Body of pancreas (tissue), 4 donors: ENCODE measurements around the gene GALNT2. TPM values are rescaled to one million over a fixed set of nuclear protein-coding genes. Genes with fewer than 3 reads are reported as not detected.

Source experiments
- ATAC-seq: fragments of 150-250 bp; one replicate; pipeline ENCODE4 v1.9.1; 2016
- DNase-seq, 4 donors: peaks; one replicate each; pipeline ENCODE4 v3.0.0-alpha.2; 2019
- H3K27ac ChIP-seq, 4 donors: fragments of 200-600 bp; sonication (generic); 1 replicate in 3 of 4; 2 replicates in 1 of 4; pipeline versions ENCODE4 v1.5.1 to v1.6.1; 2016 to 2019; ENCODE audit warnings: mild to moderate bottlenecking in 1 of 4, mixed read lengths in 1 of 4, moderate library complexity in 1 of 4
- H3K27me3 ChIP-seq, 2 donors: fragments of 200-600 bp; sonication (generic); one replicate each; pipeline ENCODE4 v1.6.0; 2016; ENCODE audit warnings: mild to moderate bottlenecking in 1 of 2
- H3K36me3 ChIP-seq, 2 donors: fragments of 200-600 bp; sonication (generic); replicated peaks in 1 of 2; 2 replicates each; pipeline ENCODE4 v1.5.1; 2016; ENCODE audit warnings: low read depth in 2 of 2; ENCODE audit not compliant: insufficient read depth in 1 of 2
- H3K4me1 ChIP-seq: fragments of 200-600 bp; sonication (generic); one replicate; pipeline ENCODE4 v1.6.0; 2016
- H3K4me3 ChIP-seq, 2 donors: fragments of 200-600 bp; sonication (generic); 1 replicate in 1 of 2; 2 replicates in 1 of 2; pipeline ENCODE4 v1.5.1; 2016 to 2019
- H3K9me3 ChIP-seq, 3 donors: fragments of 200-600 bp; sonication (generic); 1 replicate in 2 of 3; 2 replicates in 1 of 3; pipeline ENCODE4 v1.5.1; 2016
- POLR2A ChIP-seq, 3 donors: fragments of 450-650 bp; IDR thresholded peaks; one replicate each; pipeline ENCODE4 v1.6.1; 2016; ENCODE audit warnings: antibody characterized with exemption in 3 of 3, mild to moderate bottlenecking in 2 of 3
- WGBS, 2 donors: methylation state at CpG; one replicate each; pipeline ENCODE4 v1.1.5; 2017; 5-methylcytosine and 5-hydroxymethylcytosine counted together
- intact Hi-C: fragments of 100-400 bp; cut with DNase I; formaldehyde crosslinking; loops from one replicate; pipeline ENCODE4 v1.15.1; 2023
- total RNA-seq, 2 donors: library from RNA; depleted of rRNA; stranded (reverse); fragments of >200 nt; gene quantifications; one replicate each; pipeline ENCODE4 v1.1.0, GENCODE V29; 2016
- TF ChIP-seq, protein P1 (sequence below), 7 experiments: fragments of 450-650 bp in 4 of 7; fragments of 200-600 bp in 3 of 7; sonication (generic) in 3 of 7; IDR thresholded peaks; one replicate each; pipeline ENCODE4 v1.5.1; 2016 to 2019; ENCODE audit warnings: antibody characterized with exemption in 7 of 7

Gene GALNT2
- total RNA-seq, 2 donors from 2014 or later = 45.9 to 68.6 TPM

DNA sequence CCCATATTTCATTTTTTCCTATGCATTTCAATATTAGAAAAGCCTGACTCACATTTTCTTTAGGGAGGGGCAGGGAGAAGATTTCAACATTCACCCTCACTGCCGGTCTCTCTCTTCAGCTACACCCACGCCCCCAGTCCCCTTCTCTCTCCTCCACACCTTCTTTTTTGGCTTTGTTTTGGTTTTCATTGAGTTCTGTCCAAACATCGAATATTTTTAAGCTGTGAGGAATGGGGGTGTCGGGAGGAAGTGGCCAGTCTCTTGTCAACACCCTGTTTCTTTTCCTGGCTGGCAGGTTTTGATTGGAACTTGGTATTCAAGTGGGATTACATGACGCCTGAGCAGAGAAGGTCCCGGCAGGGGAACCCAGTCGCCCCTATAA is 181.8 kb downstream of the GALNT2 start:
- H3K36me3 ChIP-seq = peaks cover 8 to 23% of the 10 kb centered on the region in 2 donors
- no peaks in the 10 kb centered on the region for H3K9me3 ChIP-seq
- intact Hi-C loops = no loop called here
- no peaks in the 10 kb centered on the region for H3K4me1 ChIP-seq
- 72 to 80% methylated on average over 4 to 7 of the region's 7 CpGs for WGBS, 2 donors
- DNase-seq (no peak), ATAC-seq (no peak)
- H3K27ac ChIP-seq = no peak overlapping the region
- TF ChIP-seq POLR2A (IDR thresholded peaks at IDR 0.05) = no peak
- TF ChIP-seq, protein P1, sequence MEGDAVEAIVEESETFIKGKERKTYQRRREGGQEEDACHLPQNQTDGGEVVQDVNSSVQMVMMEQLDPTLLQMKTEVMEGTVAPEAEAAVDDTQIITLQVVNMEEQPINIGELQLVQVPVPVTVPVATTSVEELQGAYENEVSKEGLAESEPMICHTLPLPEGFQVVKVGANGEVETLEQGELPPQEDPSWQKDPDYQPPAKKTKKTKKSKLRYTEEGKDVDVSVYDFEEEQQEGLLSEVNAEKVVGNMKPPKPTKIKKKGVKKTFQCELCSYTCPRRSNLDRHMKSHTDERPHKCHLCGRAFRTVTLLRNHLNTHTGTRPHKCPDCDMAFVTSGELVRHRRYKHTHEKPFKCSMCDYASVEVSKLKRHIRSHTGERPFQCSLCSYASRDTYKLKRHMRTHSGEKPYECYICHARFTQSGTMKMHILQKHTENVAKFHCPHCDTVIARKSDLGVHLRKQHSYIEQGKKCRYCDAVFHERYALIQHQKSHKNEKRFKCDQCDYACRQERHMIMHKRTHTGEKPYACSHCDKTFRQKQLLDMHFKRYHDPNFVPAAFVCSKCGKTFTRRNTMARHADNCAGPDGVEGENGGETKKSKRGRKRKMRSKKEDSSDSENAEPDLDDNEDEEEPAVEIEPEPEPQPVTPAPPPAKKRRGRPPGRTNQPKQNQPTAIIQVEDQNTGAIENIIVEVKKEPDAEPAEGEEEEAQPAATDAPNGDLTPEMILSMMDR (IDR thresholded peaks at IDR 0.05) = no peak
- H3K4me3 ChIP-seq = no peak overlapping the region
- H3K27me3 ChIP-seq = no peaks in the 10 kb centered on the region

DNA sequence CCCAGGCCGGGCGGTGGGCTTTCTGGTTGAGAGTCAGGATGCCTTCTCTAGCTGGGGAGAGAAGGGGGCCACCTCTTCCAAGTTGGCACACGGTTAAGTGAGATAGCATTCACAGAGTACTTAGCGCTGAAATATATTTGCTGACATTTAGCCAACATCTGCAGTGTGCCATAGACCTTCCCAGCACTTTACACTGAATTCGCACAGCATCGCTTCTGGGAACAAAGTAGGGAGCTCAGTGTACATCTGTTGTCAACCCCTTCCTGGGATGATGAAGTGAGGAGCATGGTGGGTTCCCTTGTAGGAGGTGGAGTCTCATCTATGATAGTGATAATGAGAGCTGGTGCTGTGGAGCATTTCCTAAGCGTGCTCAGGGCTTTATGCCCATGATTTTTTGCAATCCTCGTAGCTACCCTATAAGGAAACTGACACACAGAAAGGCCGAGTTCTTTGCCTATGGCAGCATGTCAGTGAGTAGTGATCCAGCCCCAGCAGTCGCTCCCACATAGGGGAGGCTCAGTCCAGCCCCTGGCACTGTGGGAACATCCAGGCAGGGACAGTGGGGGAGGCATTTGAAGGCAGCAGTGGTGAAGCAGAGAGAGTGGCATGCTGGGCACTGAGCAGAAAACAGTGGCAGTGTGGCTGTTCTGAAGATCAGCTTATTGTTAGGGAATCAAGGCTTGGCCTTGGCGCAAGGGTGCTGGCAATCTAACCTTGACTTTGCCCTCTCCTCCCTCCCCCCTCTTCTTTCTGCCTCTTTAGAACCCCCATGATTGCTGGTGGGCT is 182.8 kb downstream of the GALNT2 start:
- no peak overlapping the region for H3K4me3 ChIP-seq
- no peak for TF ChIP-seq POLR2A (IDR thresholded peaks at IDR 0.05)
- TF ChIP-seq, protein P1 (IDR thresholded peaks at IDR 0.05) = no peak
- peak overlapping the region in 1 of 4 donors; percentile 39 for H3K27ac ChIP-seq
- no peaks in the 10 kb centered on the region for H3K9me3 ChIP-seq
- 77 to 79% methylated on average over 9 to 11 of the region's 11 CpGs for whole genome bisulfite sequencing, 2 donors
- H3K27me3 ChIP-seq = no peaks in the 10 kb centered on the region
- DNase-seq (no peak), ATAC-seq (no peak)
- intact Hi-C loops = no loop called here
- peaks cover 8 to 19% of the 10 kb centered on the region in 2 donors for H3K36me3 ChIP-seq
- no peaks in the 10 kb centered on the region for H3K4me1 ChIP-seq

DNA sequence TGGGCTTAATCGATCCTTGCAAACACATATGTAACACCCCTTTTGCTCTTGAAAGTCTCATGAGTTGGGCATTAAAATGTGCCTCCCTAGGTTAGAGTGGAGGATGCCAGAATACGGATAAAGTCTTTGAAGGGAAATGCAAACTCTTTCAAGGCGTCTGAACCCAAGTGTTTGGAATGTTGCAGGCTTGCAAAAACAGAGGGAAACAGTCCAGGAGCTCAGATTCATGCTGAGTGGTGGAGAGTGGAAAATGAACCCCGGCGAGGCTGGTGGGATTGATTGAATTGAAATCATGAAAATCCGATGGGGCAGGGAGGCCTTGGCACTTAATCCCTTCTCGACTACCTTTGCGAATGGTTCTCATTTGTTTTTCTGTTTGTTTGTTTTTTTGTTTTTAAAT is 183.6 kb downstream of the GALNT2 start:
- Histone ChIP-seq H3K27me3 (no peaks in the 10 kb centered on the region), H3K9me3 (no peaks in the 10 kb centered on the region), H3K36me3 (peaks cover 8 to 19% of the 10 kb centered on the region in 2 donors), H3K27ac (no peak overlapping the region), H3K4me3 (no peak overlapping the region), H3K4me1 (no peaks in the 10 kb centered on the region)
- intact Hi-C loops = no loop called here
- ATAC-seq = no peak
- no peak for TF ChIP-seq POLR2A (IDR thresholded peaks at IDR 0.05)
- TF ChIP-seq, protein P1 (IDR thresholded peaks at IDR 0.05) = no peak
- DNase-seq = no peak
- 74 to 75% methylated on average over 8 of the region's 8 CpGs for WGBS, 2 donors

DNA sequence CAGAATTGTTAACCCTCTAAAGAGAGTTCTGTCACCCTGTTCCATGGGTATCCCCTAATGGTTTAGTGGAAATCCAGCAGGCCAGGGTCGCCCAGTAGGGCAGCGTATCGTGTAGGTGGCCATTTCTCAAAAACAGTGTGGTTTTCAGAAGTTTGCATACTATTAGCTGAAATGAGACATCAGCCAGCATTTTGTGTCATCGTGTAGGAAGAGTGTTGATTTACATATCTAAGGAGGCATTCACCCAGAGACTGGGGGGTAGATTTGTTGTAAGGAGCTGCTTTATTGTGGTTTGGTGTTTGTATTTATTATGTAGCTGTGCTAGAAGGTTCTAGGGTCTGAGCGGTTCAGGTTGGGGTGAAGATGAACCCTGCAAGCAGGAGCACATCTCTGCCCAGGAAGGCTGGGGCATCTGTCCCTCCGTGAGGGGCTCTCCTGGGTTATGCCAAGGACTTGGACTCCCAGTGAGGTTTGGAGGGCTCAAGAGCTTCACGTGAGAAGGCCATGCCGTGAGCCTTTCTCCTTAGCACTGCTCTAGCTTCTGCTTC is 184.7 kb downstream of the GALNT2 start:
- H3K4me3 ChIP-seq = no peak overlapping the region
- TF ChIP-seq, protein P1 (IDR thresholded peaks at IDR 0.05) = no peak
- TF ChIP-seq POLR2A (IDR thresholded peaks at IDR 0.05) = no peak
- intact Hi-C loops = no loop called here
- no peaks in the 10 kb centered on the region for H3K4me1 ChIP-seq
- no peak for DNase-seq
- no peaks in the 10 kb centered on the region for H3K9me3 ChIP-seq
- ATAC-seq = no peak
- H3K27me3 ChIP-seq = no peaks in the 10 kb centered on the region
- 89 to 94% methylated on average over 6 to 8 of the region's 8 CpGs for WGBS, 2 donors
- H3K27ac ChIP-seq = no peak overlapping the region
- H3K36me3 ChIP-seq = peaks cover under 1 to 15% of the 10 kb centered on the region in 2 donors
